NB4 (cell line): ENCODE data around the gene TMCC3.

Experiments used
- MYC ChIP-seq: IDR thresholded peaks from 2 replicates; pipeline ENCODE4 v1.6.1; 2011; ENCODE audit warnings: low read depth, low read length
- POLR2A ChIP-seq: IDR thresholded peaks from 2 replicates; pipeline ENCODE4 v1.6.1; 2011; ENCODE audit warnings: mild to moderate bottlenecking; ENCODE audit not compliant: insufficient read length; ENCODE audit errors: extremely low read depth
- TF ChIP-seq, protein P1 (sequence below): IDR thresholded peaks from one replicate; pipeline ENCODE4 v1.5.1; 2012; ENCODE audit warnings: low read depth, low read length

DNA sequence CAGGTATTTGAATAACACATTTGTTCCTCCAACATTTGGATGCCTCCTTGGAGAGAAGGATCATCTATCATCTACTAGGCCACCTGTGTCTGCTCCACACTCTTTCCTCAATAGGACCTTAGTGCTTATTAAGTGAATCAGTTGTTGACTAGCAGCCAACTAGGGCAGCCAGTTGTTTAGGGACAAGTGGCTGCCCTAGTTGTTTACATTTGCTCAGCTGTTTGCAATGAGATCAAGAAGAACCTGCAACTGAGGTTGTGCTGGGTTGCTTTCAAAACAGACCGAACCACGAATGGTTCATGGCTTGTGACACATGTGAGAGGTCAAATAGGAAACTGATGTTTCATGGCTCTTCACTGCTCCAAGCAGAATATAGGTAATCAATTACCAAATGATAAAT lies 53.8 kb downstream of the TMCC3 start:
- TF ChIP-seq POLR2A: no peak
- TF ChIP-seq, protein P1, sequence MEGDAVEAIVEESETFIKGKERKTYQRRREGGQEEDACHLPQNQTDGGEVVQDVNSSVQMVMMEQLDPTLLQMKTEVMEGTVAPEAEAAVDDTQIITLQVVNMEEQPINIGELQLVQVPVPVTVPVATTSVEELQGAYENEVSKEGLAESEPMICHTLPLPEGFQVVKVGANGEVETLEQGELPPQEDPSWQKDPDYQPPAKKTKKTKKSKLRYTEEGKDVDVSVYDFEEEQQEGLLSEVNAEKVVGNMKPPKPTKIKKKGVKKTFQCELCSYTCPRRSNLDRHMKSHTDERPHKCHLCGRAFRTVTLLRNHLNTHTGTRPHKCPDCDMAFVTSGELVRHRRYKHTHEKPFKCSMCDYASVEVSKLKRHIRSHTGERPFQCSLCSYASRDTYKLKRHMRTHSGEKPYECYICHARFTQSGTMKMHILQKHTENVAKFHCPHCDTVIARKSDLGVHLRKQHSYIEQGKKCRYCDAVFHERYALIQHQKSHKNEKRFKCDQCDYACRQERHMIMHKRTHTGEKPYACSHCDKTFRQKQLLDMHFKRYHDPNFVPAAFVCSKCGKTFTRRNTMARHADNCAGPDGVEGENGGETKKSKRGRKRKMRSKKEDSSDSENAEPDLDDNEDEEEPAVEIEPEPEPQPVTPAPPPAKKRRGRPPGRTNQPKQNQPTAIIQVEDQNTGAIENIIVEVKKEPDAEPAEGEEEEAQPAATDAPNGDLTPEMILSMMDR: no peak
- no peak for TF ChIP-seq MYC
